B cell (primary cell): Measurements from ENCODE around the gene ITGB4. TPM values are rescaled to one million over a fixed set of nuclear protein-coding genes. Genes with fewer than 3 reads are reported as not detected.

Experiments
- ATAC-seq: fragments of 200-7000 bp; cut with Tn5 transposase; one replicate; pipeline ENCODE4 v1.10.0; 2021; ENCODE audit warnings: low read depth, mild to moderate bottlenecking, moderate number of reproducible peaks, moderate library complexity
- CTCF ChIA-PET: fragments of 350-600 bp; sonication (Branson Sonifier 250); formaldehyde crosslinking; loops from one replicate; lab custom pipeline; 2021; ENCODE audit warnings: antibody characterized with exemption, inconsistent platforms; lab: Charles Lee
- POLR2A ChIA-PET: fragments of 350-600 bp; sonication (Branson Sonifier 250); formaldehyde crosslinking; loops from one replicate; lab custom pipeline; 2021; ENCODE audit warnings: antibody characterized with exemption; lab: Charles Lee
- DNase-seq: peaks from one replicate; pipeline ENCODE4 v3.0.0; 2013
- H2AFZ ChIP-seq: 2 replicates; pipeline ENCODE4 v1.6.1; 2012; ENCODE audit warnings: mild to moderate bottlenecking, low read depth, low read length; ENCODE audit not compliant: insufficient read depth, poor library complexity, severe bottlenecking
- H3K27ac ChIP-seq, 2 donors: 1 replicate in 1 of 2; 2 replicates in 1 of 2; pipeline ENCODE4 v1.5.1; 2012 to 2013; ENCODE audit warnings: low read length in 2 of 2, mild to moderate bottlenecking in 2 of 2, moderate library complexity in 1 of 2
- H3K27me3 ChIP-seq, 4 experiments: fragments of 200-600 bp in 1 of 4; sonication (generic) in 1 of 4; replicated peaks in 1 of 4; 1 replicate in 2 of 4; 2 replicates in 2 of 4; pipeline versions ENCODE4 v1.6.1 to v1.7.0; 2013 to 2016; ENCODE audit warnings: low read length in 3 of 4, mild to moderate bottlenecking in 2 of 4, mixed read lengths in 1 of 4, moderate library complexity in 1 of 4; ENCODE audit not compliant: insufficient read depth in 4 of 4, control insufficient read depth in 3 of 4; ENCODE audit errors: control extremely low read depth in 1 of 4
- H3K36me3 ChIP-seq, 2 experiments: replicated peaks in 1 of 2; 1 replicate in 1 of 2; 2 replicates in 1 of 2; pipeline versions ENCODE4 v1.6.1 to v1.7.1; 2013; ENCODE audit warnings: low read length in 1 of 2; ENCODE audit not compliant: insufficient read depth in 2 of 2, control insufficient read depth in 1 of 2; ENCODE audit errors: control extremely low read depth in 1 of 2, extremely low read depth in 1 of 2
- H3K4me1 ChIP-seq, 2 donors: fragments of 200-600 bp in 1 of 2; sonication (generic) in 1 of 2; 1 replicate in 1 of 2; 2 replicates in 1 of 2; pipeline versions ENCODE4 v1.5.1 to v1.6.1; 2013 to 2017; ENCODE audit warnings: low read length in 2 of 2; ENCODE audit not compliant: control insufficient read depth in 2 of 2, insufficient read depth in 2 of 2
- H3K4me2 ChIP-seq: replicated peaks from 2 replicates; pipeline ENCODE3; 2012; ENCODE audit warnings: mild to moderate bottlenecking, low read depth, low read length; ENCODE audit not compliant: poor library complexity, severe bottlenecking
- H3K4me3 ChIP-seq, 5 experiments: fragments of 200-600 bp in 1 of 5; sonication (generic) in 1 of 5; 1 replicate in 3 of 5; 2 replicates in 2 of 5; pipeline versions ENCODE4 v1.5.1 to v1.7.0; 2011 to 2016; ENCODE audit warnings: low read length in 4 of 5, mild to moderate bottlenecking in 4 of 5, low read depth in 2 of 5, control low read depth in 1 of 5, moderate library complexity in 1 of 5; ENCODE audit not compliant: insufficient read depth in 1 of 5; ENCODE audit errors: control extremely low read depth in 1 of 5, extremely low read depth in 1 of 5
- H3K79me2 ChIP-seq: fragments of 200-600 bp; sonication (generic); one replicate; pipeline ENCODE4 v1.6.0; 2016; ENCODE audit warnings: low read length; ENCODE audit not compliant: control insufficient read depth, insufficient read depth
- H3K9ac ChIP-seq: fragments of 200-600 bp; sonication (generic); 2 replicates; pipeline ENCODE4 v1.6.1; 2017; ENCODE audit warnings: mild to moderate bottlenecking, low read length, moderate library complexity
- H3K9me3 ChIP-seq, 3 donors: one replicate each; pipeline versions ENCODE4 v1.6.1 to v1.7.1; 2013; ENCODE audit warnings: low read length in 2 of 3; ENCODE audit not compliant: control insufficient read depth in 2 of 3, insufficient read depth in 1 of 3; ENCODE audit errors: control extremely low read depth in 1 of 3
- H4K20me1 ChIP-seq: 2 replicates; pipeline ENCODE4 v1.6.0; 2012; ENCODE audit warnings: mild to moderate bottlenecking, low read length; ENCODE audit not compliant: insufficient read depth, control insufficient read depth, poor library complexity, severe bottlenecking
- H3K27ac Mint-ChIP-seq: one replicate; pipeline ENCODE4 v1.8.0; 2021; ENCODE audit warnings: mixed read lengths
- H3K27me3 Mint-ChIP-seq: one replicate; pipeline ENCODE4 v1.8.0; 2021; ENCODE audit warnings: mixed read lengths
- H3K4me1 Mint-ChIP-seq: one replicate; pipeline ENCODE4 v1.8.0; 2021; ENCODE audit warnings: mixed read lengths
- H3K4me3 Mint-ChIP-seq: one replicate; pipeline ENCODE4 v1.8.0; 2021; ENCODE audit warnings: mixed read lengths
- H3K9me3 Mint-ChIP-seq: one replicate; pipeline ENCODE4 v1.8.0; 2022; ENCODE audit warnings: mixed read lengths; ENCODE audit not compliant: insufficient read depth
- CTCF ChIP-seq: fragments of 200-600 bp; IDR thresholded peaks from one replicate; pipeline ENCODE4 v1.8.0; 2022; ENCODE audit warnings: antibody characterized with exemption, mild to moderate bottlenecking
- EZH2 ChIP-seq: IDR thresholded peaks from 2 replicates; pipeline ENCODE4 v1.6.1; 2012; ENCODE audit warnings: borderline replicate concordance, low read depth, mild to moderate bottlenecking, moderate library complexity, low read length; ENCODE audit not compliant: insufficient read depth, poor library complexity, severe bottlenecking
- WGBS: methylation state at CpG from one replicate; pipeline ENCODE4 v1.1.5; 2013; ENCODE audit warnings: missing lambda C conversion rate; ENCODE audit not compliant: insufficient coverage; 5-methylcytosine and 5-hydroxymethylcytosine counted together
- intact Hi-C: fragments of 100-400 bp; cut with micrococcal nuclease; formaldehyde crosslinking; loops from one replicate; pipeline ENCODE4 v1.10.0; 2022
- polyA minus RNA-seq: library from RNA; depleted of rRNA, polyadenylated mRNA; stranded (reverse); fragments of >200 nt; gene quantifications from 2 replicates; pipeline ENCODE4 v1.2.3, GENCODE V29; 2012
- polyA plus RNA-seq: library from polyadenylated mRNA; depleted of rRNA; stranded (reverse); fragments of >200 nt; gene quantifications from 2 replicates; pipeline ENCODE4 v1.2.3, GENCODE V29; 2012
- total RNA-seq, 2 donors: library from RNA; stranded (reverse); fragments of 120-200 nt in 1 of 2; gene quantifications; 1 replicate in 1 of 2; 2 replicates in 1 of 2; pipeline versions ENCODE4 v1.2.3 to v1.2.4, GENCODE V29; 2013 to 2022

ITGB4 gene
- 0.81 and 1.1 TPM in 2 replicates for total RNA-seq
- 0.23 TPM for total RNA-seq (2013)
- 0.12 and 0.27 TPM in 2 replicates for polyA plus RNA-seq
- polyA minus RNA-seq: 0.07 and 0.60 TPM in 2 replicates

GRCh38 chr17:75720656-75721462 is at the start of gene ITGB4:
Gene ITGB4 (plus strand): TSS chr17:75721459. CDS start chr17:75724704, 3,245 bp downstream.
- Mint-ChIP-seq H3K27ac (no peak within 1 kb of the TSS), H3K9me3 (no peaks in the 10 kb centered on the region), H3K4me3 (peak within 1 kb of the TSS; percentile 83), H3K27me3 (peaks cover 14% of the 10 kb centered on the region), H3K4me1 (peaks cover 7% of the 10 kb centered on the region)
- Histone ChIP-seq H3K4me1 (peaks cover 5 to 11% of the 10 kb centered on the region in 2 donors), H3K27ac (no peak within 1 kb of the TSS), H3K36me3 (no peaks in the 10 kb centered on the region), H2AFZ (peak within 1 kb of the TSS; percentile 76), H3K79me2 (no peaks in the 10 kb centered on the region), H3K9ac (peak within 1 kb of the TSS; percentile 60), H3K9me3 (peaks cover 0 to 6% (median 0%) of the 10 kb centered on the region in 3 donors), H3K4me2 (peak within 1 kb of the TSS; percentile 86), H3K27me3 (peaks cover 0 to 30% (median 4%) of the 10 kb centered on the region in 4 experiments), H4K20me1 (no peaks in the 10 kb centered on the region), H3K4me3 (peak within 1 kb of the TSS in 4 of 5 experiments; percentile 28 to 60 (median 50))
- intact Hi-C loops: no loop called here
- DNase-seq: peak; percentile 73
- ATAC-seq: peak; percentile 93
- POLR2A ChIA-PET: interaction anchor here (0.6 to 1.1 kb wide), 2 partner anchors 10 to 258 kb away, joined by 3 read pairs; partner anchors contain the start of genes ACOX1 and TEN1
- no peak for TF ChIP-seq EZH2
- TF ChIP-seq CTCF: no peak
- CTCF ChIA-PET: interaction anchor here (1.0 to 4.4 kb wide), 5 partner anchors 28 to 120 kb away, joined by 3 to 16 read pairs (median 5); partner anchors contain the start of gene SMIM5
- WGBS: 3% methylated on average over 70 of the region's 70 CpGs
